HG03045 (cell line): ENCODE data around the gene BPI.
"Not testable (repeated sequence)": the region's sequence is repeated elsewhere in the genome, so short reads cannot be mapped to it uniquely, and the experiment has no call there.

Source experiments
- ATAC-seq: cut with Tn5 transposase; IDR thresholded peaks from one replicate; pipeline ENCODE4 v1.9.1; 2021; ENCODE audit warnings: mild to moderate bottlenecking, moderate library complexity; ENCODE audit not compliant: unreplicated experiment

The BPI gene

DNA sequence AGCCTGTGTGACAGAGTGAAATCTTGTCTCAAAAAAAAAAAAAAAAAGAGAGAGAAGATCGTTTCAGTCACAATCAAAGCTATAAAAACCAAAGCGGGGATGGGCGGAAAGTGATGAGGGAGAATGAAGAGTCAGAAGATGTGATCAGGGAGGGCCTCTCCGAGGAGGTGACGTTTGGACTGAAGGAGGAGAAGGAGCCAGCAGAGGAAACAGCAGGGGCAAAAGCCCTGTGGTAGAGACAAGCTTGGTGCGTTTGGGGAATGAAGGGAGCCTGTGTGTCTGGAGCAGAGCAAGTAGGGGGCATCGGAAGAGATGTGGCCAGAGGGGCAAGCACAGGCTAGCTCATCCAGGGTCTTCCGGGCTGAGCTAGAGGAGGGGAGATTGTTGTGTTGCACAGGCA, 27.9 kb downstream of the BPI start:
- ATAC-seq = no peak

DNA sequence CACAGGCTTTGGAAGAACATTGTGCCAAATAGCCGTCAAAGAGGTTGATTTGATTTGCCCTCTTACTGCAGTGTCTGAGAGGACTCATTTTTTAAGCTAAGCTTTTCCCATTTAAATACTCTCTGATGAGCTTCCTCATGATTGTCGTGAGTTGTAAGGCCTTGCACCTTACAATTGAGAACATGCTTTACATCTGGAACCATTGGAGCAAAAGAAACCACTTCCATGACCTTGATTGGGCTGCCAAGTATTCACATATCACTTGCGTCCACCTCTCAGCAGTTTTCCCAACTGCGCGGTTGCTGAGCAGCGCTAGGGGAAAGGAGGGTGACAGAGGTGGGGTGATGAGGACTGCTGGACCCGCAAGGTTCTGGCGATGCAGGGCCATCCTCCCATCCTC, 30.1 kb downstream of the BPI start:
- ATAC-seq = no peak

DNA sequence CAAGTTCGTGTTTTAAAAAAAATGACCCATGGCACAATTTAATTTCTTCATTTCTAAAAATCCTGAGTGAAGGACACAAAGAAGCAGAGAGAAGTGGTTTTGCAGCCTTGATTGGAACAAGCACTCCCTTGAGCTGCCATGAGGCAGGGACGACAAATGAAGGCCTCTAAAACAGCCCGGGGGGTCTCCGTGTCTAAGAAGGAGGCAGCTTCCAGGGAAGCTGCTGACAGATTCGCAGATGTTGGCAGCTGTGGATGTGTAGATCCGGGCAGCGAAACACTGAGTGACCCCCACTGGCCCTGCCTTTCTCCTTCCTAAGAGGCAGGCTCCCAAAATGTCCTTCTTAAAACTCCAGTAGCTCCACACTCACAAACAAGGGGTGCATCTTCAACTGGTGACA, 32.8 kb downstream of the BPI start:
- ATAC-seq = no peak

DNA sequence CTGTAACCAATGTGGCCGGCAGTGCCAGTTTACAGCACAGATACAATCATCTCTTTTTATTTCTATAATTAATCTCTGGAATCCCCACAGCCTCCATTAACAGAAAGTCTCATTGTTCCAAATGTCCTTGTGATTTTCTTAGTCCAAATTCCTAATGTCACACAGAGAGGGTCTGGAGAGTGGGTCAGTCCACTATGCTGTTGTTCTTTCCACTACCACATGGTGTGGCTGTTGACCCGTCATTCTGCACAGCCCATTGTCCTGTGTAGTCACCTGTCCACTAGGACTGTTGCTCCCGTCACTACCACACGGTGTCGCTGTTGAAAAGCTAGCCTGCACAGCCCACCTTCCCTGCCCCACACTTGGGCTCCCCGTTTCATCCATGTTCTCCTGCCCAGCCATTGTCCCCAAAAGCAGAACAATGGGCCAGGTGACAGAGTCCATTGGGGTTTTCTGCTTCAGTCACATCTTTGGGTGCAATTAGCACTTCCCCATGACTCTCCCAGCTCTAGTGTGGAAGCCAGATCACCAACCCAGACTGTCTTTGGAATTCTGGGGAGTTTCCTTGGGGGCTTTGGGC, 33.7 kb downstream of the BPI start:
- ATAC-seq = no peak

DNA sequence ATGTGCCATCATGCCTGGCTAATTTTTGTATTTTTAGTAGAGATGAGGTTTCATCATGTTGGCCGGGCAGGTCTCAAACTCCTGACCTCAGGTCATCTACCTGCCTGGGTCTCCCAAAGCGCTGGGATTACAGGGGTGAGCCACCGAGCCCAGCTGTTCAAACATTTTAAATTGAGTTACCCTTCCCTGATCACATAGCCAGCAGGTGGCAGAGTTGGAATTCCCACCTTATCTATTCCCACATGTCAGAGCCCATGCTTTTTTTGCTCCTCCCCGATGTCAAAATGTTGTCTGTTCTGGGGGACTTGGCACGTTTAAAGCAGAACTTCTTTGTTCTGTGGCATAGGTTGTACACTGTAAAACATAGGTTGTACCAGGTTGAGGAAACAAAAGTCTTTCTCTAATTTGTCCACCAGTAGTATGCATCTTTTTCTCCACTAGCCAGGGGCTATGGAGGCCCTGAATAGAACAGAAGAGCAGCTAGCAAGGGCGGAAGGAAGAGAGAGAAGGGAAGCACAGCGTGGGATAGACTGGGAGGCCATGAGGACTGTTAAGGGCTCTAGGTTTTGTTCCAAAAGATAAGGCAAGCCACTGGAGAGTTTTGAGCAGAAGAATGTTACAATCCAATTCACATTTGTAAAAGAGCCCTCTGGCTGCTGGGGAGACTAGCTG, 35.0 kb downstream of the BPI start:
- ATAC-seq = no peak

DNA sequence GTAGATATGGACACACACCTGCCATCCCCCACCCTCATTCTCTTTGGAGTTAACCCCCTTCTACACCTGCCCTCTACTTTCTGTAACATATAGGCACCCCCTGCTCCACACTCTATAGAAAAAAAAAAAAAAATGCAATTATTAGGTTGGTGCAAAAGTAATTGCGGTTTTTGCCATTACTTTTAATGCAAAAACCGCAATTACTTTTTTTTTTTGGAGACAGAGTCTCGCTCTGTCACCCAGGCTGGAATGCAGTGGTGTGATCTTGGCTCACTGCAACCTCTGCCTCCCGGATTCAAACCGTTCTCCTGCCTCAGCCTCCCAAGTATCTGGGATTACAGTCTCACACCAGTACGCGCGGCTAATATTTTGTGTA, 35.6 kb downstream of the BPI start:
- not testable (repeated sequence) for ATAC-seq

DNA sequence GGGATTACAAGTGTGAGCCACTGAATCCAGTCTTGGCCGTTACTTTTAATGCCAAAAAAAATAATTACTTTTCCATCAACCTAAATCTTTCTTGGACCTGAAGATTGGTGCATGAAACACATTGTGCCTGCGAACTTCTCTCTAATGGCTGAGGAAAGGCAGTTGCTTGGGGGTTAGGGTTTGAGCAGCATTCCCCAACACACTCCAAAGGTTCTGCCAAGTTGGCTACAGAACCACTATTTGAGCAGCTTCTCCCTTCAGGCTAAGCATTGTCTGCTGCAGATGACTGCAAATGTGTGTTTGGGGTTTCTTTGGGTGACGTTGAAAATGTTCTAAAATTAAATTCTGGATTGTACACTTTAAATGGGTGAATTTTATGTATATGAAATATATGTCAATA, 36.0 kb downstream of the BPI start:
- no peak for ATAC-seq

DNA sequence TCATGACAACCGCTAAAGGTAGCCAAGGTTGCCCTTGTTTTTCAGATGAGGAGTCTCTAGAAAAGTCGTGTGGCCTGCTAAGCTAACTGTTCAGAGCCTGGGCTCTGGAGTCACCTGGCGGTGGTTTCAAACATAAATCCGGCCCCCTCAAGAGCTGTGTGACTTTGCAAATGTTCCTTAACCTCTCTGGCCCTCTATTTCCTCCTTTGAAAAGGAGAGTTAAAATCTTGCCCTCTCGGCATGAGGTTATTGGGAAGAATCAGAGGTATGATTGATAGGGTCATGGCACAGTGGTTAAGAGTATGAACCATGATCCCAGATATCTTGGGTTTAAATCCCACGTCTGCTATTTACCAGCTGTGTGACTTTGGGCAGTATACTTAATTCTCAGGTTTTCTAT, 36.7 kb downstream of the BPI start:
- ATAC-seq = no peak

DNA sequence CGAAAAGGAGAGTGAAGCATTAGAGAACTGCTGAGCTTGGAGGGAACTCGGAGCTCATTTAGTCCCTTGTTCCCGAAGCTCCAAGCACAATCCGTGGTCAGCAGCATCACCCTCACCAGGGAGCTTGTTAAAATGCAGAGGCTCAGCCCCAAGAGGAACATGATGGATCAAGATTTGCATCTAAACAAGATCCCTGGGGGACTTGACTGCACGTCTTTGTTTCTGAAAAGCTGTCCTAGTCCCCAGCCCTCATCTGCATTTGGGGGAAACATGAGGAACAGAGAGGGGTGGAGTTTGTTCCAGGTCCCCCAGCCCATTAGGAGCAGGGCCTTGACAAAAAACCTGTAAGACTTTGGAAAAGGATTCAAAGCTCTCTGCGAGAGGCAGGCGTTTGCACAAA, 38.3 kb downstream of the BPI start:
- no peak for ATAC-seq

DNA sequence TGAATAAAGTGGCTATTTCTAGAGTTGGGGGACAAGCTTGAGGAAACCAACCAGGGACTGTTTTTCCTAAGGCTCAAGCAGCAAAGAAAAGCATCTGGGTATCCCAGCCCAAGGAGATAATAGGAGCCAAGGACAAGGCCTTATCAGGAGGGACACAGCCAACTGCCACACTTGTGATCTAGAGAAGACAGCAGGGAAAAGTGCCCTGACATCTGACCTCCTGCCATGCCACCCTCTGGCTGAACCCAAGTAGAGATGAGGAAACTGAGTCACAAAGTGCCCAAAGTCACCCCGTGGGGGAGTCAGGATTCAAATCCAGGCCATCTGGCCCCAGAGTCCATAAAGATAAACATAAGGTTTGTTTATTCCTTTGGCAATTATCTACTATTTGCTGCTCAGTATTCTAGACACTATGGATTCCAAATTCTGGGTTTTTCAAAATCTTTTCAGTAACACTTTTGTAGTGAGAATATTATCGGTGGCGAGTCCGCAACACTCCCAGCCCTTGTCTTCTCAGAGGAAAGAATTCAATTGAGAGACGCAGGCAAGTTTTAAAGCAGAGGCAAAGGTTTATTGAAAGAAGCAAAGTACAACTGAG, 38.9 kb downstream of the BPI start:
- no peak for ATAC-seq

DNA sequence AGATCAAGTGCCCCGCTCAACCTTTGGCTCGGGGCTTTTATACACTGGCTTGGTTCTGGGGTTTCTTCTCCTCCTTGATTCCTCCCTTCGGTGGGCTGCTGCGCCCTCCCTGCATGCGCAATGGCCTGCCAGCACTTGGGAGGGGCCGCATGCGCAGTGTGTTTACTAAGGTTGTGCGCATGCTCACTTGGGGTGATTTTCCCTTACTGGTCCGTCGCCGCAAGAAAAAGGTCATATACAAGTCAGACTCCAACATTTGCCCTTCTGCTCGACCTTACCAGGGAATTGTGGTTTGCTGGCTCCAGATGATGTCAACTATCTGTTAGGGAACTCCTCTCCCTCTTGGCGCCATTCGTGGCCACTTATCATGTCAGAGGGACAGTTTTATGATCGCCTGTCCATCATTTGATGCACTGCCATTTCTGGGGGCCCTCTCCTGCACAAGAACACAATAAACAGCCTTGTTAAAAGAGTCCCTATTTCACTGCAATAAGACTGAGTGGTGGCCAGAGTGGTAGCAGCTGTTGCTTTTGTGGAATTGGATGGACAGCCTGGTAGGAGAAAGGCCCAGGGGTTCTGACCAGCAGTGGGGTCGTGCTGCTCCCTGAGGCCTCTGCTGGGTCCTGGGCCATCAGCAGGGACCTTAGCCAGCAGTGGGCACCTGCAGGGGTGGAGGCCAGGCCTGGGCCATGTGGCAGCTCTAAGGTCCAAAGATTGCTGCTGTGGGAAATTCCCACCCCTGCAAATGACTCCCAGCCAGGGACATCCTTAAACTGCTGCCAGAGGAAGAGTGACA, 39.6 kb downstream of the BPI start:
- no peak for ATAC-seq

DNA sequence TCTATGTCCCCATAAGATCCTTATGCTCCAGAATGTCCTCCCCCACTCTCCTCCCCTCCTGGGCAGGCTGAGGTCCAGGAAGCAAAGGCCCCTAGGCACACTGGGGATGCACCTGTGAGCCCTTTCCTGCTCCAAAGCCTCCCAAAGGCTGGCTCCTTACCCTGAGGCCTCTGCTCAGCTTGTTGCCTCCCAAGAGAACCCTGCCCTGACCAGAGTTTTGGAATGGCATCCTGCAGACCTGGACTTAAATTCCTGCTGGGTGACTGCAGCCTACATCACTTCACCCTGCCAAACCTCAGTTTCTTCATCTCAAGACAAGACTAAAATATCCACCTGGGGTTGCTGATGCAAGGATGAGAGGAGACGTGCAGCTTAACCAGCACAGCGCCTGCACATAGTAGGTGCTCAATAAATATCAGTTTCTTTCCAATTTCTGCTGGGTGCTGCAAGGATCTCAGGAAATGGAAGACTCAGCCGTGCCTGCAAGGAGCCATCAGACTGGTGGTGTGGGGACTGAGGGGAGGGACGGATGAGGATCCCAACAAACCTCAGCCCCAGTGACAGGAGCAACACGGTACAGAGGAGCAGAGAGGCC, 40.2 kb downstream of the BPI start:
- ATAC-seq = no peak

DNA sequence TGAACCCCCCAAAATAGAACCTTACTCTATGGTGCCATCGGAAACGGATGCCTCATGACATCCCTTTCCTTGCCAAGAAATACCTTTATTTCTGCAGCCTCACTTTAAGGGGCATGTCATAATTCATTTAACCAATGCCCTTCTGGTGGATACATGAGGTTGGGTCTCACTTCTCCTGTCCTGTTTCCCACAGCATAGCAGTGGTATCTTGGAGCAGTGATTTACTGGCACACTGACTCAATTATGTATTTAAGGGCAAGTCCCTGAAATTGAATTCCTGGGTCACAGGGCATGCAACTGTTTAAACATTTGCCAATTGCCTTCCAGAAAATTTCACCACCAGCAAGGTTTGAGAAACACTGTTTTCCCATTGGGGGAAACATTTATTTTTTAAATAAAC, 41.7 kb downstream of the BPI start:
- no peak for ATAC-seq

DNA sequence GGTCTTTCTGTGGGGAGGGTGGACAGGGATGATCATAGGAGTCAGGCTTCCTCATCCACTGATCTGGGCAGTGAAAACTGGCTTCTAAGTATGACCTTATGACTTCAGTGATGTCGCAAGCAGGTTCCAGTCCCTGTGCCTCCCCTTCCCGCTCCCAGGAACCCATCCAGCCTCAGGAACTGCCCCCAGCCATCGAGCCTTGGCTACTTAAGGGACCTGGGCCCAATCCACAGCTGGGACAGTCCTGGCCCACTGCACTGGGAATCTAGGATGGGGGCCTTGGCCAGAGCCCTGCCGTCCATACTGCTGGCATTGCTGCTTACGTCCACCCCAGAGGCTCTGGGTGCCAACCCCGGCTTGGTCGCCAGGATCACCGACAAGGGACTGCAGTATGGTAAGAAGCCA, 42.3 kb downstream of the BPI start, which contains the start of gene LBP:
Gene LBP (plus strand): TSS at position 236 of the 405 bp plus-strand sequence. CDS start 35 bp downstream, at position 271.
- ATAC-seq = no peak

DNA sequence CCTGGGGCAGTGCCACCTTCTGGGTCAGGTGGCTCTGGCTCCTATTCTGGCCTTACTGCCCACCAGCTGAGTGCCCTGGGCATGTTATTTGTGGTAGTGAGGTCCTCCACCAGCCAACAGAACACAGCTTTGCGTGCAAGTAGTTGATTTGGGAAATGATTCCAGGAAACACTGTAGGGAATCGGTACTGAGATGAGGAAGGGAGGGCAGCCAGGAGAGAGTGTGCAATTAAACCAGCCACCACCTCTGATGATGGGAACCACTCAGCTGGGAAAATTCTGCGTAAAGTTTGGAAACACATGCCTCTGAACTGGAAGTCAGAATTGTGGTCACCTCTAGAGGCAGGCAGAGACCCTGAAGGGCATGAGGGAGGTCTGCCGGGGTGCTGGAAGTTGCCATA, 42.8 kb downstream of the BPI start:
- ATAC-seq = no peak

DNA sequence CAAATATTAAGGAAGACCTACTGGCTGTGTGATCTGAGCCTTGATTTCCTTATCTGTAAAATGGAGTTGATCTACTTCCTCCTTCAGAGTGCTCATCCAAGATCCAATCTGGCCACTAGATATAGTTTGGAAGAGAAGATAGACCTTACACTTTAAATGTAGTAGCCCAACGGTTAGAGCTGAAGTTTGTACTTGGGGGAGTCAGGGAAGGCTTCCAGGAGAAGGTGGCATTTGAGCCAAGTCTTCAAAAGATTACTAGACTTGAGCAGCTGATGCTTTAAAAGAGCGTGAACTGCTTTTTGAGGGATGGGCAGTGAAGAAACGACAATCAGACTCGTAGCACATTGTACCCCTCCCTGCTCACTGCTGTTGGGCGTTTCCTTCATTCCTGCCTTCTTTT, 45.9 kb downstream of the BPI start:
- ATAC-seq = no peak

DNA sequence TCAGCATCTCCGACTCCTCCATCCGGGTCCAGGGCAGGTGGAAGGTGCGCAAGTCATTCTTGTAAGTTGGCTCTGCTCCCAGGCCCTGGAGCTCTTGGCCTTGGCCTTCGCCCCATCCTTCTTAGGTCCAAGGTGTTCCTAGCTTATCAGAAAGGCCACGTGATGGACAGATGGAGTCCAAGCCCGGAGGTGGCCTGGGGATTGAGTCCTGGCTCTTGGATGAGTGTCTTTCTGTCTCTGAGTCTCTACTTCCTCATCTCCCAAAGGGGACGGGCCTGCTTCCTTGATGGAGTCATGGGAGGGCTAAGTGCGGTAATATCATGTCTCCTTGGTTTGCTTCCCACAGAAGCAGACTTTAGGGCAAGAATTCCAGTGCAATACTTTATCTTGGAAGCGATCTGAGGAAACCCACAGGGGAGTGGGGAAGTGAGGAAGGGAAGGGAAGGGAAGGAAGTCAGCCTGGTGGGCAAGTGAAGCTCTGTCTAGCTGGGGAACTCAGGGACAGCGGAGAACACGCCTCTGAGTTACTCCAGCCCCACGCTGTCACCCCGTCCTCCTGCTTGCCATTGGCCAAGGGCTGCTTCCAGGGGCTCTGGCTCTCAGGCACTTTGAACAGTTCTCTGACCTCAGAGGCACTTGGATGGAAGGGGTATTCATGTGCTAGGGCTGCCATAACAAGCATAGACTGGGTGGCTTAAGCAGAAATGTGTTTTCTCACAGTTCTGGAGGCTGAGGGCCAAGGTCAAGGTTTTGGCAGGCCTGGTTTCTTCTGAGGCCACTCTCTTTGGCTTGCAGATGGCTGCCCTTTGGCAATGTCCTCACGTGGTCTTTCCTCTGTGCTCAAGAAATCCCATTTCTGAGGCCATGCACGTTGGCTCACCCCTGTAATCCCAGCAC, 47.2 kb downstream of the BPI start:
- ATAC-seq = no peak

DNA sequence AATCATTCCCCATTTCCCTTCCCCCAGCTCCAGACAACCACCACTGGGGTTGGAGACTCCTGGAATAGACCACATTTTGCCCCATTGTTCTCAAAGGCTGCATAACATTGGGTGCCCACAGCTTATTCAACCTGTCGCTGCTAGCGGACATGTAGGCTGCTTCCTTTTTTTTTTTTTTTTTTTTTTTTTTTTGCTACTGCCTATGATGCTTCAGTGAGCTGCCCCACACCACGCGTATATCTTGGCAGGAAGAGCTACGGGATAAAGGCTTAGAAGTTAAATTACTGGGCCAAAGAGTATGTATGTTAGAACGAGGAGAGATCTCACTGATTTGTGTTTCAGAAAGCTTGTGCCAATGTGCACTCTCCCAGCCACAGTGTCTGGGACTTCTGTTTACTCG, 49.4 kb downstream of the BPI start:
- ATAC-seq = no peak

DNA sequence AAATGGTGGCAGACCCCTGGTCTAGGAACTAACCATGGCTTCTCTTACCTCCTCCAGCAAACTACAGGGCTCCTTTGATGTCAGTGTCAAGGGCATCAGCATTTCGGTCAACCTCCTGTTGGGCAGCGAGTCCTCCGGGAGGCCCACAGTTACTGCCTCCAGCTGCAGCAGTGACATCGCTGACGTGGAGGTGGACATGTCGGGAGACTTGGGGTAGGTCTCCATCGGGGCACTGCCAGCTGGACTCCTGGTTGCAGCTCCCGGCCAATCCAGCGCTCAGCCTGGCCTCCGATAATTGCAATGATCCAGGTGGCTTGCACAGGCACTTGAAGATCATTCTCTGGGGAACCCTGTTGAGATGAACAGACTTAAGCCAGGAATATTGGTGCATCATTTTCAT, 50.3 kb downstream of the BPI start:
- no peak for ATAC-seq
